Measurements from ENCODE around the gene GDI2. TPM values are rescaled to one million over a fixed set of nuclear protein-coding genes. Genes with fewer than 3 reads are reported as not detected.

The GDI2 gene
- total RNA-seq, 1 donor, result 351 TPM

Other genes with a start within 250 kb of the GDI2 start
- 3.1 TPM for gene ASB13, start 146.8 kb downstream of the GDI2 start, total RNA-seq
- gene TASOR2, start 128.6 kb downstream of the GDI2 start, total RNA-seq, result 114 TPM
- gene ANKRD16, start 76.5 kb upstream of the GDI2 start, total RNA-seq, result 2.0 TPM
- 36.5 TPM for gene FBH1, start 76.8 kb upstream of the GDI2 start, total RNA-seq
- 5.1 TPM for gene IL15RA, start 164.1 kb upstream of the GDI2 start, total RNA-seq
- gene IL2RA, start 248.9 kb upstream of the GDI2 start, total RNA-seq, result 3.7 TPM

All from mononuclear cell (primary cell).